Neural progenitor cell (in vitro differentiated cells): Measurements from ENCODE around the gene AP3B2.
"Not testable (repeated sequence)": the region's sequence is repeated elsewhere in the genome, so short reads cannot be mapped to it uniquely, and the experiment has no call there.

Source experiments
- EZH2 ChIP-seq: fragments of 200-600 bp; sonication (generic); IDR thresholded peaks from 2 replicates; pipeline ENCODE4 v1.6.1; 2017; ENCODE audit warnings: antibody characterized with exemption, mild to moderate bottlenecking, moderate library complexity
- EZH2phosphoT487 ChIP-seq: fragments of 200-600 bp; sonication (generic); IDR thresholded peaks from 2 replicates; pipeline ENCODE4 v1.6.1; 2017; ENCODE audit warnings: antibody characterized with exemption
- TF ChIP-seq, protein P1 (sequence below): fragments of 200-600 bp; sonication (generic); IDR thresholded peaks from 2 replicates; pipeline ENCODE4 v1.5.1; 2017; ENCODE audit warnings: antibody characterized with exemption, mild to moderate bottlenecking

DNA sequence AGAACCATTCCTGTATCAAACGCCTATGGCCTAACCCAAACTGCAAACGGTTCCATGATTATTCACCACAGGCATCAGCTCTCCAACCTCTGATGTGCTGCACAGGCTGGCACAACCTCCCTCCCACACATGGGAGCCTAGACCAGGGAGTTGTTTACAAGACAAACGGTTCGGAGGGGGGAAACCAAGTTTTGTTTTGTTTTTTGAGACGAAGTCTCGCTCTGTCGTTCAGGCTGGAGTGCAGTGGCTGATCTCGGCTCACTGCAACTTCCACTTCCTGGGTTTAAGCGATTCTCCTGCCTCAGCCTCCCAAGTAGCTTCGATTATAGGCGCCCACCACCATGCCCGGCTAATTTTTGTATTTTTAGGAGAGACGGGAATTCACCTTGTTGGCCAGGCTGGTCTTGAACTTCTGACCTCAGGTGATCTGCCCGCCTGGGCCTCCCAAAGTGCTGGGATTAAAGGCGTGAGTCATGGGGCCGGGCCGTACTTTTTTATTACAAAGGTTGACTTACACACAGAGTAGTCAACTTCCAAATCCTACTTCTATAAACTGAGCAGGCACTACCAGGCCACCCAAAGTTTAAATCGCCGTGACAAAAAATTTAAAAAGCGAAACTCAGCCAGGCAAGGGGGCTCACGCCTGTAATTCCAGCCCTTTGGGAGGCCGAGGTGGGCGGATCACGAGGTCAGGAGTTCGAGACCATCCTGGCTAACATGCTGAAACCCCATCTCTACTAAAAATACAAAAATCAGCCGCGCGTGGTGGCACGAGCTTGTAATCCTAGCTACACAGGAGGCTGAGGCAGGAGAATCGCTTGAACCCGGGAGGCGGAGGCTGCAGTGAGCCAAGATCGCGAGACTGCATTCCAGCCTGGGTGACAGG lies 64.5 kb downstream of the AP3B2 start:
- TF ChIP-seq, protein P1, sequence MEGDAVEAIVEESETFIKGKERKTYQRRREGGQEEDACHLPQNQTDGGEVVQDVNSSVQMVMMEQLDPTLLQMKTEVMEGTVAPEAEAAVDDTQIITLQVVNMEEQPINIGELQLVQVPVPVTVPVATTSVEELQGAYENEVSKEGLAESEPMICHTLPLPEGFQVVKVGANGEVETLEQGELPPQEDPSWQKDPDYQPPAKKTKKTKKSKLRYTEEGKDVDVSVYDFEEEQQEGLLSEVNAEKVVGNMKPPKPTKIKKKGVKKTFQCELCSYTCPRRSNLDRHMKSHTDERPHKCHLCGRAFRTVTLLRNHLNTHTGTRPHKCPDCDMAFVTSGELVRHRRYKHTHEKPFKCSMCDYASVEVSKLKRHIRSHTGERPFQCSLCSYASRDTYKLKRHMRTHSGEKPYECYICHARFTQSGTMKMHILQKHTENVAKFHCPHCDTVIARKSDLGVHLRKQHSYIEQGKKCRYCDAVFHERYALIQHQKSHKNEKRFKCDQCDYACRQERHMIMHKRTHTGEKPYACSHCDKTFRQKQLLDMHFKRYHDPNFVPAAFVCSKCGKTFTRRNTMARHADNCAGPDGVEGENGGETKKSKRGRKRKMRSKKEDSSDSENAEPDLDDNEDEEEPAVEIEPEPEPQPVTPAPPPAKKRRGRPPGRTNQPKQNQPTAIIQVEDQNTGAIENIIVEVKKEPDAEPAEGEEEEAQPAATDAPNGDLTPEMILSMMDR: not testable (repeated sequence)
- TF ChIP-seq EZH2, EZH2phosphoT487: not testable (repeated sequence)
